Activated T-cell treated with anti-CD3 and anti-CD28 coated beads, Interleukin-2, amount 50 U/mL, for 4 hours (primary cell): ENCODE data around the gene ECT2L. TPM values are rescaled to one million over a fixed set of nuclear protein-coding genes. Genes with fewer than 3 reads are reported as not detected.

Source experiments
- ATAC-seq, 2 donors: fragments of 200-7000 bp; cut with Tn5 transposase; one replicate each; pipeline ENCODE4 v1.10.0; 2021
- DNase-seq: peaks from one replicate; pipeline ENCODE4 v3.0.0-alpha.2; 2020
- H3K27me3 Mint-ChIP-seq: one replicate; pipeline ENCODE4 v1.8.0; 2021; ENCODE audit warnings: low read depth, mixed read lengths
- H3K36me3 Mint-ChIP-seq: one replicate; pipeline ENCODE4 v1.8.0; 2022; ENCODE audit warnings: mixed read lengths; ENCODE audit not compliant: insufficient read depth
- H3K4me1 Mint-ChIP-seq: one replicate; pipeline ENCODE4 v1.8.0; 2021; ENCODE audit warnings: low read depth, mixed read lengths
- H3K4me3 Mint-ChIP-seq: one replicate; pipeline ENCODE4 v1.8.0; 2021; ENCODE audit warnings: mild to moderate bottlenecking, moderate library complexity, mixed read lengths
- H3K9me3 Mint-ChIP-seq: one replicate; pipeline ENCODE4 v1.8.0; 2021; ENCODE audit warnings: mixed read lengths
- total RNA-seq, 3 donors: library from RNA; stranded (reverse); gene quantifications; one replicate each; pipeline ENCODE4 v1.2.1, GENCODE V29; 2021

ECT2L gene
- total RNA-seq, 3 donors from 2014 or later = not detected

GRCh38 chr6:138785980-138786379, 9.9 kb upstream of the ECT2L start:
- Mint-ChIP-seq H3K36me3 (peaks cover 26% of the 10 kb centered on the region), H3K4me3 (no peak overlapping the region), H3K27me3 (no peaks in the 10 kb centered on the region), H3K4me1 (peaks cover 5% of the 10 kb centered on the region), H3K9me3 (no peaks in the 10 kb centered on the region)
- ATAC-seq = no peak
- DNase-seq = no peak

GRCh38 chr6:138787138-138787537, 8.7 kb upstream of the ECT2L start:
- peak in 1 of 2 donors; percentile 27 for ATAC-seq
- Mint-ChIP-seq H3K27me3 (no peaks in the 10 kb centered on the region), H3K36me3 (peaks cover 31% of the 10 kb centered on the region), H3K9me3 (no peaks in the 10 kb centered on the region), H3K4me3 (no peak overlapping the region), H3K4me1 (peaks cover 5% of the 10 kb centered on the region)
- no peak for DNase-seq

GRCh38 chr6:138796771-138797170, 884 bp downstream of the ECT2L start:
- ATAC-seq (no peak), DNase-seq (no peak)
- Mint-ChIP-seq H3K4me1 (no peaks in the 10 kb centered on the region), H3K36me3 (peaks cover 10% of the 10 kb centered on the region), H3K4me3 (no peak overlapping the region), H3K27me3 (peaks cover 10% of the 10 kb centered on the region), H3K9me3 (no peaks in the 10 kb centered on the region)

GRCh38 chr6:138797806-138798446, 2.0 kb downstream of the ECT2L start:
- Mint-ChIP-seq H3K36me3 (peaks cover 4% of the 10 kb centered on the region), H3K4me3 (no peak overlapping the region), H3K27me3 (peaks cover 10% of the 10 kb centered on the region), H3K4me1 (no peaks in the 10 kb centered on the region), H3K9me3 (no peaks in the 10 kb centered on the region)
- DNase-seq = no peak
- ATAC-seq = no peak

- ATAC-seq = no peak
- no peaks in the 10 kb centered on the region for H3K9me3 Mint-ChIP-seq
- DNase-seq = no peak
- peaks cover 8% of the 10 kb centered on the region for H3K27me3 Mint-ChIP-seq
- H3K4me1 Mint-ChIP-seq = no peaks in the 10 kb centered on the region
- H3K36me3 Mint-ChIP-seq = no peaks in the 10 kb centered on the region
- H3K4me3 Mint-ChIP-seq = no peak overlapping the region
Observed at GRCh38 chr6:138800377-138801150, 4.7 kb downstream of the ECT2L start.

GRCh38 chr6:138803331-138803730, 7.4 kb downstream of the ECT2L start:
- DNase-seq = no peak
- H3K27me3 Mint-ChIP-seq = peaks cover 6% of the 10 kb centered on the region
- ATAC-seq = no peak
- H3K4me3 Mint-ChIP-seq = no peak overlapping the region
- no peaks in the 10 kb centered on the region for H3K4me1 Mint-ChIP-seq
- H3K9me3 Mint-ChIP-seq = no peaks in the 10 kb centered on the region
- H3K36me3 Mint-ChIP-seq = no peaks in the 10 kb centered on the region

GRCh38 chr6:138803861-138804260, 8.0 kb downstream of the ECT2L start:
- H3K4me3 Mint-ChIP-seq = no peak overlapping the region
- H3K9me3 Mint-ChIP-seq = no peaks in the 10 kb centered on the region
- H3K27me3 Mint-ChIP-seq = peaks cover 6% of the 10 kb centered on the region
- no peaks in the 10 kb centered on the region for H3K4me1 Mint-ChIP-seq
- no peaks in the 10 kb centered on the region for H3K36me3 Mint-ChIP-seq
- DNase-seq (no peak), ATAC-seq (no peak)

- Mint-ChIP-seq H3K4me1 (no peaks in the 10 kb centered on the region), H3K9me3 (no peaks in the 10 kb centered on the region), H3K27me3 (peaks cover 4% of the 10 kb centered on the region), H3K36me3 (no peaks in the 10 kb centered on the region), H3K4me3 (no peak overlapping the region)
- DNase-seq (no peak), ATAC-seq (no peak)
Observed at GRCh38 chr6:138805016-138805765, 9.3 kb downstream of the ECT2L start.

- H3K27me3 Mint-ChIP-seq = peaks cover 4% of the 10 kb centered on the region
- DNase-seq = no peak
- no peak for ATAC-seq
- H3K36me3 Mint-ChIP-seq = no peaks in the 10 kb centered on the region
- H3K9me3 Mint-ChIP-seq = no peaks in the 10 kb centered on the region
- H3K4me1 Mint-ChIP-seq = no peaks in the 10 kb centered on the region
- H3K4me3 Mint-ChIP-seq = no peak overlapping the region
Observed at GRCh38 chr6:138806889-138807288, 11.0 kb downstream of the ECT2L start.

- no peak for ATAC-seq
- Mint-ChIP-seq H3K36me3 (no peaks in the 10 kb centered on the region), H3K9me3 (no peaks in the 10 kb centered on the region), H3K27me3 (peaks cover 4% of the 10 kb centered on the region), H3K4me1 (no peaks in the 10 kb centered on the region), H3K4me3 (no peak overlapping the region)
- DNase-seq = no peak
Observed at GRCh38 chr6:138809677-138810076, 13.8 kb downstream of the ECT2L start.

GRCh38 chr6:138811866-138812265, 16.0 kb downstream of the ECT2L start:
- DNase-seq (no peak), ATAC-seq (no peak)
- Mint-ChIP-seq H3K27me3 (peaks cover 4% of the 10 kb centered on the region), H3K9me3 (no peaks in the 10 kb centered on the region), H3K36me3 (no peaks in the 10 kb centered on the region), H3K4me1 (peaks cover 2% of the 10 kb centered on the region), H3K4me3 (no peak overlapping the region)

- no peaks in the 10 kb centered on the region for H3K36me3 Mint-ChIP-seq
- H3K4me1 Mint-ChIP-seq = peaks cover 14% of the 10 kb centered on the region
Observed at GRCh38 chr6:138814179-138814834, 18.4 kb downstream of the ECT2L start.

GRCh38 chr6:138815221-138815620, 19.3 kb downstream of the ECT2L start:
- Mint-ChIP-seq H3K4me3 (no peak overlapping the region), H3K27me3 (no peaks in the 10 kb centered on the region), H3K9me3 (no peaks in the 10 kb centered on the region), H3K36me3 (no peaks in the 10 kb centered on the region), H3K4me1 (peaks cover 14% of the 10 kb centered on the region)
- ATAC-seq = no peak
- DNase-seq = no peak

More at GRCh38 chr6:138814179-138814834, 18.4 kb downstream of the ECT2L start:
- H3K4me3 Mint-ChIP-seq = no peak overlapping the region
- no peak for ATAC-seq
- no peaks in the 10 kb centered on the region for H3K9me3 Mint-ChIP-seq
- DNase-seq = no peak
- no peaks in the 10 kb centered on the region for H3K27me3 Mint-ChIP-seq

- Mint-ChIP-seq H3K9me3 (no peaks in the 10 kb centered on the region), H3K27me3 (no peaks in the 10 kb centered on the region), H3K36me3 (no peaks in the 10 kb centered on the region), H3K4me3 (no peak overlapping the region), H3K4me1 (peaks cover 14% of the 10 kb centered on the region)
- no peak for DNase-seq
- ATAC-seq = peak; percentile 66 to 75
Observed at GRCh38 chr6:138815797-138816528, 20.1 kb downstream of the ECT2L start.
